ENCODE measurements around the gene NRSN1. TPM values are rescaled to one million over a fixed set of nuclear protein-coding genes. Genes with fewer than 3 reads are reported as not detected.

NRSN1 gene
- 1.1 to 1.4 TPM (median 1.2 TPM) in 3 replicates for total RNA-seq

GRCh38 chr6:24125980-24126379, at the start of gene NRSN1:
Gene NRSN1, plus strand, starts transcription at chr6:24126215. Its CDS starts 8,113 bp downstream, at chr6:24134328.
- H3K36me3 Mint-ChIP-seq: no peaks in the 10 kb centered on the region
- peaks cover 59% of the 10 kb centered on the region for H3K27me3 Mint-ChIP-seq (ENCODE audit: low read depth)
- peaks cover 11% of the 10 kb centered on the region for H3K4me1 Mint-ChIP-seq
- DNase-seq (ENCODE audit: low spot score in 2 of 2, unreplicated experiment in 2 of 2): peak; percentile 25 to 60
- H3K9me3 Mint-ChIP-seq: no peaks in the 10 kb centered on the region
- H3K27ac Mint-ChIP-seq: no peak within 1 kb of the TSS
- TF ChIP-seq CTCF (IDR thresholded peaks at IDR 0.05; ENCODE audit: unreplicated experiment): no peak
- peak within 1 kb of the TSS; percentile 56 for H3K4me3 Mint-ChIP-seq

GRCh38 chr6:24078200-24078599, 47.8 kb upstream of the NRSN1 start:
- Mint-ChIP-seq H3K9me3 (peaks cover 9% of the 10 kb centered on the region), H3K4me3 (no peak overlapping the region), H3K4me1 (peaks cover 4% of the 10 kb centered on the region), H3K27ac (no peak overlapping the region), H3K27me3 (ENCODE audit: low read depth) (peaks cover 7% of the 10 kb centered on the region), H3K36me3 (peaks cover 3% of the 10 kb centered on the region)
- DNase-seq (ENCODE audit: low spot score in 2 of 2, unreplicated experiment in 2 of 2): no peak
- TF ChIP-seq CTCF (IDR thresholded peaks at IDR 0.05; ENCODE audit: unreplicated experiment): no peak

- Mint-ChIP-seq H3K27me3 (ENCODE audit: low read depth) (peaks cover 6% of the 10 kb centered on the region), H3K36me3 (peaks cover 3% of the 10 kb centered on the region), H3K9me3 (peaks cover 9% of the 10 kb centered on the region), H3K4me3 (no peak overlapping the region), H3K27ac (no peak overlapping the region), H3K4me1 (peaks cover 4% of the 10 kb centered on the region)
- TF ChIP-seq CTCF (IDR thresholded peaks at IDR 0.05; ENCODE audit: unreplicated experiment): no peak
- DNase-seq (ENCODE audit: low spot score in 2 of 2, unreplicated experiment in 2 of 2): no peak
Observed at GRCh38 chr6:24079076-24079475, 46.9 kb upstream of the NRSN1 start.

- H3K27me3 Mint-ChIP-seq (ENCODE audit: low read depth): peaks cover 2% of the 10 kb centered on the region
- no peak overlapping the region for H3K27ac Mint-ChIP-seq
- H3K4me1 Mint-ChIP-seq: peaks cover 4% of the 10 kb centered on the region
- no peak overlapping the region for H3K4me3 Mint-ChIP-seq
- no peak for DNase-seq (ENCODE audit: low spot score in 2 of 2, unreplicated experiment in 2 of 2)
- H3K9me3 Mint-ChIP-seq: peaks cover 13% of the 10 kb centered on the region
- TF ChIP-seq CTCF (IDR thresholded peaks at IDR 0.05; ENCODE audit: unreplicated experiment): no peak
- peaks cover 3% of the 10 kb centered on the region for H3K36me3 Mint-ChIP-seq
Observed at GRCh38 chr6:24080711-24081110, 45.3 kb upstream of the NRSN1 start.

- no peak overlapping the region for H3K4me3 Mint-ChIP-seq
- DNase-seq (ENCODE audit: low spot score in 2 of 2, unreplicated experiment in 2 of 2): no peak
- peaks cover 17% of the 10 kb centered on the region for H3K27me3 Mint-ChIP-seq (ENCODE audit: low read depth)
- H3K36me3 Mint-ChIP-seq: no peaks in the 10 kb centered on the region
- H3K9me3 Mint-ChIP-seq: peaks cover 5% of the 10 kb centered on the region
- H3K27ac Mint-ChIP-seq: no peak overlapping the region
- H3K4me1 Mint-ChIP-seq: no peaks in the 10 kb centered on the region
- TF ChIP-seq CTCF (IDR thresholded peaks at IDR 0.05; ENCODE audit: unreplicated experiment): no peak
Observed at GRCh38 chr6:24089736-24090135, 36.3 kb upstream of the NRSN1 start.

- no peak for DNase-seq (ENCODE audit: low spot score in 2 of 2, unreplicated experiment in 2 of 2)
- Mint-ChIP-seq H3K36me3 (no peaks in the 10 kb centered on the region), H3K4me1 (no peaks in the 10 kb centered on the region), H3K27me3 (ENCODE audit: low read depth) (peaks cover 31% of the 10 kb centered on the region), H3K27ac (no peak overlapping the region), H3K9me3 (no peaks in the 10 kb centered on the region), H3K4me3 (no peak overlapping the region)
- no peak for TF ChIP-seq CTCF (IDR thresholded peaks at IDR 0.05; ENCODE audit: unreplicated experiment)
Observed at GRCh38 chr6:24092407-24092806, 33.6 kb upstream of the NRSN1 start.

Data from mesothelial cell of epicardium (in vitro differentiated cells).